GM18951 (cell line): ENCODE data around the gene KRTAP5-1.

Experiments
- POLR2A ChIP-seq: IDR thresholded peaks from 4 replicates; pipeline ENCODE4 v1.6.1; 2011; ENCODE audit warnings: mild to moderate bottlenecking; ENCODE audit not compliant: insufficient read length, insufficient read depth; ENCODE audit errors: extremely low read depth
- in situ Hi-C: fragments of 300-500 bp; cut with MboI; formaldehyde crosslinking; loops from one replicate; pipeline ENCODE4 v1.12.0; 2022; ENCODE audit warnings: low sequenced_read_pairs, mixed read lengths, inconsistent platforms; ENCODE audit not compliant: unreplicated experiment

The KRTAP5-1 gene

GRCh38 chr11:1543606-1544263, 41.3 kb downstream of the KRTAP5-1 start:
- in situ Hi-C loops: no loop called here
- no peak for TF ChIP-seq POLR2A

GRCh38 chr11:1542267-1542666, 42.8 kb downstream of the KRTAP5-1 start:
- in situ Hi-C loops: no loop called here
- no peak for TF ChIP-seq POLR2A

GRCh38 chr11:1541474-1542204, 43.4 kb downstream of the KRTAP5-1 start:
- in situ Hi-C loops: no loop called here
- no peak for TF ChIP-seq POLR2A

- TF ChIP-seq POLR2A: no peak
- in situ Hi-C loops: no loop called here
Measured at GRCh38 chr11:1540074-1540473, 45.0 kb downstream of the KRTAP5-1 start.

GRCh38 chr11:1538153-1538552, 46.9 kb downstream of the KRTAP5-1 start:
- in situ Hi-C loops: no loop called here
- TF ChIP-seq POLR2A: no peak

- no peak for TF ChIP-seq POLR2A
- in situ Hi-C loops: no loop called here
Measured at GRCh38 chr11:1536065-1536843, 48.8 kb downstream of the KRTAP5-1 start.

- no peak for TF ChIP-seq POLR2A
- in situ Hi-C loops: no loop called here
Measured at GRCh38 chr11:1534682-1535081, 50.4 kb downstream of the KRTAP5-1 start.
